ENCODE data around the gene TRAPPC12. TPM values are rescaled to one million over a fixed set of nuclear protein-coding genes. Genes with fewer than 3 reads are reported as not detected.
"Not testable (repeated sequence)": the region's sequence is repeated elsewhere in the genome, so short reads cannot be mapped to it uniquely, and the experiment has no call there.

TRAPPC12 gene
- total RNA-seq, 2 donors from 2014 or later = 85.4 to 86.0 TPM

GRCh38 chr2:3354986-3355385 lies 24.5 kb upstream of the TRAPPC12 start:
- Mint-ChIP-seq H3K4me3 (no peak overlapping the region), H3K4me1 (ENCODE audit: low read depth) (no peaks in the 10 kb centered on the region), H3K27me3 (ENCODE audit: low read depth) (no peaks in the 10 kb centered on the region), H3K27ac (no peak overlapping the region), H3K36me3 (ENCODE audit: insufficient read depth in 2 of 2) (peaks cover 24 to 34% of the 10 kb centered on the region in 2 donors), H3K9me3 (peaks cover 3 to 12% of the 10 kb centered on the region in 2 donors)
- DNase-seq = no peak
- no peak for ATAC-seq (replicated peaks in 1 of 2)

DNA sequence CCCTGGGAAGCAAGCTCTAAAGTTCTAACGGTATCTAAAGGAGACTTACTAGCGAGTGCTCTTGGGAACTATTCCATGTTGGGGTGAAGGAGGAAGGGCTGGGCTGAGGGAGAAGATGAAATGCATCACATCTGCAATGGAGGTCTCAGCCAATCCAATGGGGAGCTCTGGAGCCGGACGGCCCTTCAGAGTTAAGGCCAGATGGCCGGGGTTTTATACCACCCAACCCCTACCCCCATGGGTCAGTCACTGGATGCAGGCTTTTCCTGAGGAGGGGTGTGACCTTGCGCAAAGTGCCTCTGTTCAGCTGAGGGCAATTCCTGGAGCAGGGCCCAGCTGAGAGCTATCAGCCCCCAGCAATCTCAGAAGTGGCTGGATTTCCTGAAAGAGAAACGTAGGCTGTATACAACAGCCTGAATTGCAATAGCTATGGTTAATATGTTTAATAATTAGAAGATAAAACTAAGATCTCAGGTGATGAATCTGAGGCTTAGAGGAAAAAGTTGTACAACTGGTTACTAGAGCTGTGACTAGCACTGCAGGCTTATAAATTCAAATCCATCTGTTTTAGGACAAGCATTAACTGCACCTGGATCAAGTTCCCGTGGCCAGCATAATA lies 23.4 kb upstream of the TRAPPC12 start:
- no peak overlapping the region for H3K27ac Mint-ChIP-seq
- DNase-seq (no peak), ATAC-seq (replicated peaks in 1 of 2) (no peak)
- peaks cover 3 to 9% of the 10 kb centered on the region in 2 donors for H3K9me3 Mint-ChIP-seq
- no peak overlapping the region for H3K4me3 Mint-ChIP-seq
- no peaks in the 10 kb centered on the region for H3K4me1 Mint-ChIP-seq (ENCODE audit: low read depth)
- peaks cover 15 to 26% of the 10 kb centered on the region in 2 donors for H3K36me3 Mint-ChIP-seq (ENCODE audit: insufficient read depth in 2 of 2)
- no peaks in the 10 kb centered on the region for H3K27me3 Mint-ChIP-seq (ENCODE audit: low read depth)

GRCh38 chr2:3356799-3357198 lies 22.7 kb upstream of the TRAPPC12 start:
- H3K27me3 Mint-ChIP-seq (ENCODE audit: low read depth) = no peaks in the 10 kb centered on the region
- H3K4me1 Mint-ChIP-seq (ENCODE audit: low read depth) = peaks cover 3% of the 10 kb centered on the region
- peaks cover 11 to 20% of the 10 kb centered on the region in 2 donors for H3K36me3 Mint-ChIP-seq (ENCODE audit: insufficient read depth in 2 of 2)
- no peak overlapping the region for H3K27ac Mint-ChIP-seq
- no peak overlapping the region for H3K4me3 Mint-ChIP-seq
- ATAC-seq (replicated peaks in 1 of 2) (no peak), DNase-seq (no peak)
- peaks cover 3 to 5% of the 10 kb centered on the region in 2 donors for H3K9me3 Mint-ChIP-seq

- H3K27me3 Mint-ChIP-seq (ENCODE audit: low read depth); H3K4me1 Mint-ChIP-seq (ENCODE audit: low read depth); H3K4me3 Mint-ChIP-seq; ATAC-seq (replicated peaks in 1 of 2); H3K27ac Mint-ChIP-seq; DNase-seq; H3K9me3 Mint-ChIP-seq: not testable (repeated sequence)
- H3K36me3 Mint-ChIP-seq (ENCODE audit: insufficient read depth in 2 of 2) = peaks cover 7 to 18% of the 10 kb centered on the region in 2 donors
Measured at GRCh38 chr2:3357446-3357845, 22.0 kb upstream of the TRAPPC12 start.

GRCh38 chr2:3357926-3358325 lies 21.6 kb upstream of the TRAPPC12 start:
- no peaks in the 10 kb centered on the region for H3K27me3 Mint-ChIP-seq (ENCODE audit: low read depth)
- H3K4me1 Mint-ChIP-seq (ENCODE audit: low read depth) = peaks cover 14% of the 10 kb centered on the region
- DNase-seq (no peak), ATAC-seq (replicated peaks in 1 of 2) (no peak)
- H3K36me3 Mint-ChIP-seq (ENCODE audit: insufficient read depth in 2 of 2) = peaks cover 6 to 14% of the 10 kb centered on the region in 2 donors
- no peak overlapping the region for H3K27ac Mint-ChIP-seq
- H3K9me3 Mint-ChIP-seq = no peaks in the 10 kb centered on the region
- no peak overlapping the region for H3K4me3 Mint-ChIP-seq

DNA sequence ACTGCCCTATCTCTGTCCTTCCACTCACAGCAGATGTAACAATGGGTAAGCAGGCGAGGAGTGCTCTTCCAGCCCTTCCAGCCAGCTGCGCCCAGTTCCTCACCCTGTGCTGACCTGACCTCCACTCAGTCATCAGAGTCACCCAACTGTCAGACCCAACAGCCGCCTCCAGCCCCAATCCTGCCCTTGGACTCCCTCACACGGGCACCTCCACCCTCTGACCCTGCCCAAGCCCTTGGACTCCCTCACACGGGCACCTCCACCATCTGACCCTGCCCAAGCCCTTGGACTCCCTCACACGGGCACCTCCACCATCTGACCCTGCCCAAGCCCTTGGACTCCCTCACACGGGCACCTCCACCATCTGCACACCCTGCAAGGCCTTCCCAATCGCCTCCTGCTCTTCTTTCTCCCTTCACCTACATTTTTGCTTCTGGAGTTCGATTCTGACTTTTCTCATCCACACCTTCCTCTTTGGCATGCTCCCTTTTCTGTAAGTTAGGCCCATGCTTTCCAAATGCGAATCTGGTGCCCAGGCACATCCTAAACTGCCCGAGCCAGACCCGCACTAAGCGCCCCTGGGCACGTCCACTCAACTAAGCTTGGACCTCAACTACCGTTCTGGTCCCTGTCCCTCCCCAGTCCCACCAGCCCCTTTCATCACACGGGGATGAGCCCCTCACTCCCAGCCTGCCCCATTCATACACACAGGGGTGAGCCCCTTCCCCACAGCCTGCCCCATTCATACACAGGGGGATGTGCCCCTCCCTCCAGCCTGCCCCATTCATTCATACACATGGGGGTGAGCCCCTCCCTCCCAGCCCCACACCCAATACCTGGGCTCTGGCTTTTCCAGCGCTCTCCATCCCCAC lies 17.7 kb upstream of the TRAPPC12 start:
- ATAC-seq (replicated peaks in 1 of 2) (no peak), DNase-seq (no peak)
- Mint-ChIP-seq H3K4me1 (ENCODE audit: low read depth) (peaks cover 27% of the 10 kb centered on the region), H3K36me3 (ENCODE audit: insufficient read depth in 2 of 2) (no peaks in the 10 kb centered on the region), H3K4me3 (no peak overlapping the region), H3K27ac (no peak overlapping the region), H3K27me3 (ENCODE audit: low read depth) (no peaks in the 10 kb centered on the region), H3K9me3 (no peaks in the 10 kb centered on the region)

DNA sequence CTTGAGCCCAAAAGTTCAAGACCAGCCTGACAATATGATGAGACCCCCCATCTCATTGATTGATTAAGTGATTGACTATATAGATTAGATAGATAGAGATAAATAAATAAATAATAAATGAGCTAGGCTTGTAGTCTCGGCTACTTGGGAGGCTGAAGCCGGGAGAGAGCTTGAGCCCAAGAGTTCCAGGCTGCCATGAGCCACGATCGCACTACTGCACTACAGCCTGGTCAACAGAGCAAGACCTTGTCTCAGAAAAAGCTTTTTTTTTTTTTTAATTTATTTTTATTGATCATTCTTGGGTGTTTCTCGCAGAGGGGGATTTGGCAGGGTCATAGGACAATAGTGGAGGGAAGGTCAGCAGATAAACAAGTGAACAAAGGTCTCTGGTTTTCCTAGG lies 14.3 kb upstream of the TRAPPC12 start:
- no peak for ATAC-seq (replicated peaks in 1 of 2)
- Mint-ChIP-seq H3K4me1 (ENCODE audit: low read depth) (peaks cover 33% of the 10 kb centered on the region), H3K27ac (no peak overlapping the region)

DNA sequence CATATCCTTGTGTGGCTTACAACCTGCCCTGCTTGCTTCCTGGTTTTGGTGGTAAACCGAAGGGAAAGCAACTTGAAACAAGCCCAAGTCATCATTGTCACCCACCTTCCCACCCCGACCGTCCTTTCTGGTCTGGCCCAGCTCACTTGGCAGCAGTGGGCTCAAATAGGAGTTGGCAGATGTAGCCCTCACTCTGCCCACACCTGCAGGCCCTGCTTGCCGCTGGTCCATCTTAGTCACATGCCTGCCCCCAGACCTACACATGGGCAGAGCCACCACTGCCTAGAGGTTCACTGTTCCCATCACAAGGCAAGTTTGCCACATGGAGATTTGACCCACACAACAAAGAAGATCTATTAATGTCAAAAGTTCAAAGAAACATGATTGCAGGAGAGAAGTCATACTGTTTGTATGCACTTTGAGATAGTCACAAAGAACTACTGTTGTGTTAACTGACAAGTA lies 11.2 kb upstream of the TRAPPC12 start:
- ATAC-seq (replicated peaks in 1 of 2) = no peak
- no peak for DNase-seq
- Mint-ChIP-seq H3K9me3 (no peaks in the 10 kb centered on the region), H3K27me3 (ENCODE audit: low read depth) (no peaks in the 10 kb centered on the region), H3K4me3 (no peak overlapping the region), H3K4me1 (ENCODE audit: low read depth) (peaks cover 15% of the 10 kb centered on the region), H3K36me3 (ENCODE audit: insufficient read depth in 2 of 2) (peaks cover 2% of the 10 kb centered on the region in 2 donors), H3K27ac (no peak overlapping the region)

More for the DNA sequence above, 14.3 kb upstream of the TRAPPC12 start:
- Mint-ChIP-seq H3K4me3 (no peak overlapping the region), H3K27me3 (ENCODE audit: low read depth) (no peaks in the 10 kb centered on the region), H3K36me3 (ENCODE audit: insufficient read depth in 2 of 2) (peaks cover 0 to 2% of the 10 kb centered on the region in 2 donors), H3K9me3 (no peaks in the 10 kb centered on the region)
- DNase-seq = no peak

DNA sequence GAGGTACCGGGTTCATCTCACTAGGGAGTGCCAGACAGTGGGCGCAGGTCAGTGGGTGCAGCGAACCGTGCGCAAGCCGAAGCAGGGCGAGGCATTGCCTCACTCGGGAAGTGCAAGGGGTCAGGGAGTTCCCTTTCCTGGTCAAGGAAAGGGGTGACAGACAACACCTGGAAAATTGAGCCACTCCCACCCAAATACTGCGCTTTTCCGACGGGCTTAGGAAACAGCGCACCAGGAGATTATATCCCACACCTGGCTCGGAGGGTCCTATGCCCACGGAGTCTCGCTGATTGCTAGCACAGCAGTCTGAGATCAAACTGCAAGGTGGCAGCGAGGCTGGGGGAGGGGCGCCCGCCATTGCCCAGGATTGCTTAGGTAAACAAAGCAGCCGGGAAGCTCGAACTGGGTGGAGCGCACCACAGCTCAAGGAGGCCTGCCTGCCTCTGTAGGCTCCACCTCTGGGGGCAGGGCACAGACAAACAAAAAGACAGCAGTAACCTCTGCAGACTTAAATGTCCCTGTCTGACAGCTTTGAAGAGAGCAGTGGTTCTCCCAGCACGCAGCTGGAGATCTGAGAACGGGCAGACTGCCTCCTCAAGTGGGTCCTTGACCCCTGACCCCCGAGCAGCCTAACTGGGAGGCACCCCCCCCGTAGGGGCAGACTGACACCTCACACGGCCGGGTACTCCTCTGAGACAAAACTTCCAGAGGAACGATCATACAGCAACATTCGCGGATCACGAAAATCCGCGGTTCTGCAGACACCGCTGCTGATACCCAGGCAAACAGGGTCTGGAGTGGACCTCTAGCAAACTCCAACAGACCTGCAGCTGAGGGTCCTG lies 9.9 kb upstream of the TRAPPC12 start:
- ATAC-seq (replicated peaks in 1 of 2); H3K27me3 Mint-ChIP-seq (ENCODE audit: low read depth); H3K36me3 Mint-ChIP-seq (ENCODE audit: insufficient read depth in 2 of 2); H3K27ac Mint-ChIP-seq; H3K4me3 Mint-ChIP-seq; H3K9me3 Mint-ChIP-seq; DNase-seq: not testable (repeated sequence)
- H3K4me1 Mint-ChIP-seq (ENCODE audit: low read depth) = peaks cover 13% of the 10 kb centered on the region

DNA sequence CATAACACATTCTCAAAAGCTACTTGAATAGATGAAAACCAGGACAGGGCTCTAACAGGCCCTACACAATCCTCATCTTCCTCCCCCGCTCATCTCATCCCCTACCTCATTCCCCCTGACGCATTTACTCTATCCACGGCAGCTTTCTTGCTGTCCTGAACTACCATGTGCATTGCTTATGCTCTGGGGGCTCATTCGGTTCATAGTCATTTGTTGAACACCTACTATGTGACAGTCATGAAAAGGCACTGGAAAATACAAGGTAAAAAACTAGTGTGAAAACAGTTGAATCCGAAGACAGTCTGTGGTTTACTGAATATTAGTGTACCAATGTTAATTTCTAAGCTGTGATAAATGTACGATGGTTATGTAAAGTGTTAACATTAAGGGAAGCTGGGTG lies 2.7 kb upstream of the TRAPPC12 start:
- Mint-ChIP-seq H3K27me3 (ENCODE audit: low read depth) (no peaks in the 10 kb centered on the region), H3K4me3 (peak overlapping the region; percentile 97 to 99), H3K36me3 (ENCODE audit: insufficient read depth in 2 of 2) (peaks cover 7 to 9% of the 10 kb centered on the region in 2 donors), H3K9me3 (peaks cover 0 to 1% of the 10 kb centered on the region in 2 donors), H3K4me1 (ENCODE audit: low read depth) (peaks cover 38% of the 10 kb centered on the region), H3K27ac (peak overlapping the region; percentile 95)
- DNase-seq (no peak), ATAC-seq (replicated peaks in 1 of 2) (no peak)

- Mint-ChIP-seq H3K36me3 (ENCODE audit: insufficient read depth in 2 of 2) (peaks cover 8 to 9% of the 10 kb centered on the region in 2 donors), H3K9me3 (peaks cover 0 to 1% of the 10 kb centered on the region in 2 donors), H3K27me3 (ENCODE audit: low read depth) (no peaks in the 10 kb centered on the region), H3K27ac (peak overlapping the region; percentile 95), H3K4me1 (ENCODE audit: low read depth) (peaks cover 39% of the 10 kb centered on the region), H3K4me3 (peak overlapping the region; percentile 97 to 99)
- DNase-seq (peak; percentile 44 to 54), ATAC-seq (replicated peaks in 1 of 2) (peak; percentile 44 to 45)
Measured at GRCh38 chr2:3377279-3377611, 2.2 kb upstream of the TRAPPC12 start.

GRCh38 chr2:3377612-3378432 lies 1.7 kb upstream of the TRAPPC12 start, which contains the start of gene EIPR1:
Gene EIPR1 (minus strand): TSS chr2:3377818. CDS start chr2:3377689, 129 bp downstream.
- Mint-ChIP-seq H3K9me3 (peaks cover 0 to 1% of the 10 kb centered on the region in 2 donors), H3K4me1 (ENCODE audit: low read depth) (peaks cover 39% of the 10 kb centered on the region), H3K27ac (peak within 1 kb of the TSS; percentile 95), H3K4me3 (peak within 1 kb of the TSS; percentile 97 to 99), H3K27me3 (ENCODE audit: low read depth) (no peaks in the 10 kb centered on the region), H3K36me3 (ENCODE audit: insufficient read depth in 2 of 2) (peaks cover 6 to 9% of the 10 kb centered on the region in 2 donors)
- ATAC-seq (replicated peaks in 1 of 2) (peak; percentile 86 to 88), DNase-seq (peak; percentile 94 to 96)
